ENCODE data around the gene ALKBH8.

The ALKBH8 gene, protein sequence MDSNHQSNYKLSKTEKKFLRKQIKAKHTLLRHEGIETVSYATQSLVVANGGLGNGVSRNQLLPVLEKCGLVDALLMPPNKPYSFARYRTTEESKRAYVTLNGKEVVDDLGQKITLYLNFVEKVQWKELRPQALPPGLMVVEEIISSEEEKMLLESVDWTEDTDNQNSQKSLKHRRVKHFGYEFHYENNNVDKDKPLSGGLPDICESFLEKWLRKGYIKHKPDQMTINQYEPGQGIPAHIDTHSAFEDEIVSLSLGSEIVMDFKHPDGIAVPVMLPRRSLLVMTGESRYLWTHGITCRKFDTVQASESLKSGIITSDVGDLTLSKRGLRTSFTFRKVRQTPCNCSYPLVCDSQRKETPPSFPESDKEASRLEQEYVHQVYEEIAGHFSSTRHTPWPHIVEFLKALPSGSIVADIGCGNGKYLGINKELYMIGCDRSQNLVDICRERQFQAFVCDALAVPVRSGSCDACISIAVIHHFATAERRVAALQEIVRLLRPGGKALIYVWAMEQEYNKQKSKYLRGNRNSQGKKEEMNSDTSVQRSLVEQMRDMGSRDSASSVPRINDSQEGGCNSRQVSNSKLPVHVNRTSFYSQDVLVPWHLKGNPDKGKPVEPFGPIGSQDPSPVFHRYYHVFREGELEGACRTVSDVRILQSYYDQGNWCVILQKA

DNA sequence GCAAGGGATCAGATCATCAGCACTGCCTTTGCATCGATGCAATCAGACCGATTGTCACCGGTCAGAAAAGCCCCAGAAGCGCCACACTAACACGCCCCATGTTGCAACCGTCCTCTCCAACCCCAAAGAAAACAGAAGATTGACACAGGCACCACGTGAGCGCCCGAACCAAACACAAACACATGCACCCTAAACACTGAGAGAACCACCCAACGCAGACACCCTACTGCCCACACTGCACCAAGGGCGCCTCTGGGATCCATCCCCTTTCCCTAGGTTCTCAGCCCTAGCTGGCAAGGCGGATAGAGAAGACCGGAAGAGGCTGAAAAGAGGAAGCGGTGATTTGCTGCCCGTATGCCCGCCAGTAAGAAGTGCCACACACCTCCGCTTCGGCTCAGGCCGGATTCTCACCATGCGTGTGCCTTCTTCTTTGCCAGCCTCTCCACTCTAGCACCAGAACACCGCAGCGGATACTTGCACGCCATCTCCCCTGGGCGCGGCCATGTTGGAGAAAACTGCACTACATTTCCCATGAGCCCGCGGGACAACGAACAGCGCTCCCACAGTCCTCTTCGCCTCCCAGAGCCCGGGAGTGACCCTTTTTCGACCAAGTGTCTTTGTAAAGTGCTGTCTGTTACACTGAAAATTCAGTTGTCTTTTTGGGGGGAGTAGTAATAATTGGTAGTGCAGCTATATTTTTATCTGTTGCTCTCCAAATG lies at the start of gene ALKBH8:
Gene ALKBH8 (minus strand): TSS at position 517 of the 719 bp plus-strand sequence. CDS start 4,842 bp downstream, outside the sequence.
- Histone ChIP-seq H3K27me3 (ENCODE audit: low read depth, low read length) (no peaks in the 10 kb centered on the region), H3K79me2 (ENCODE audit: low read length) (peaks cover 17% of the 10 kb centered on the region), H2AFZ (ENCODE audit: low read depth, low read length) (peak within 1 kb of the TSS; percentile 98), H3K27ac (ENCODE audit: low read length) (peak within 1 kb of the TSS; percentile 81), H4K20me1 (ENCODE audit: insufficient read depth, low read length) (no peaks in the 10 kb centered on the region), H3K36me3 (replicated peaks; ENCODE audit: low read depth, low read length) (no peaks in the 10 kb centered on the region), H3K4me3 (ENCODE audit: low read length) (peak within 1 kb of the TSS; percentile 98), H3K4me1 (ENCODE audit: low read length) (peaks cover 43% of the 10 kb centered on the region), H3K9ac (ENCODE audit: low read length) (peak within 1 kb of the TSS; percentile 82), H3K4me2 (ENCODE audit: low read length) (peak within 1 kb of the TSS; percentile 99), H3K9me3 (ENCODE audit: insufficient read depth, low read length) (no peaks in the 10 kb centered on the region)
- TF ChIP-seq EZH2phosphoT487 (IDR thresholded peaks at IDR 0.05; ENCODE audit: low read depth), result no peak
- TF ChIP-seq, protein P1, sequence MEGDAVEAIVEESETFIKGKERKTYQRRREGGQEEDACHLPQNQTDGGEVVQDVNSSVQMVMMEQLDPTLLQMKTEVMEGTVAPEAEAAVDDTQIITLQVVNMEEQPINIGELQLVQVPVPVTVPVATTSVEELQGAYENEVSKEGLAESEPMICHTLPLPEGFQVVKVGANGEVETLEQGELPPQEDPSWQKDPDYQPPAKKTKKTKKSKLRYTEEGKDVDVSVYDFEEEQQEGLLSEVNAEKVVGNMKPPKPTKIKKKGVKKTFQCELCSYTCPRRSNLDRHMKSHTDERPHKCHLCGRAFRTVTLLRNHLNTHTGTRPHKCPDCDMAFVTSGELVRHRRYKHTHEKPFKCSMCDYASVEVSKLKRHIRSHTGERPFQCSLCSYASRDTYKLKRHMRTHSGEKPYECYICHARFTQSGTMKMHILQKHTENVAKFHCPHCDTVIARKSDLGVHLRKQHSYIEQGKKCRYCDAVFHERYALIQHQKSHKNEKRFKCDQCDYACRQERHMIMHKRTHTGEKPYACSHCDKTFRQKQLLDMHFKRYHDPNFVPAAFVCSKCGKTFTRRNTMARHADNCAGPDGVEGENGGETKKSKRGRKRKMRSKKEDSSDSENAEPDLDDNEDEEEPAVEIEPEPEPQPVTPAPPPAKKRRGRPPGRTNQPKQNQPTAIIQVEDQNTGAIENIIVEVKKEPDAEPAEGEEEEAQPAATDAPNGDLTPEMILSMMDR (IDR thresholded peaks at IDR 0.05; ENCODE audit: low read depth, low read length), result no peak

DNA sequence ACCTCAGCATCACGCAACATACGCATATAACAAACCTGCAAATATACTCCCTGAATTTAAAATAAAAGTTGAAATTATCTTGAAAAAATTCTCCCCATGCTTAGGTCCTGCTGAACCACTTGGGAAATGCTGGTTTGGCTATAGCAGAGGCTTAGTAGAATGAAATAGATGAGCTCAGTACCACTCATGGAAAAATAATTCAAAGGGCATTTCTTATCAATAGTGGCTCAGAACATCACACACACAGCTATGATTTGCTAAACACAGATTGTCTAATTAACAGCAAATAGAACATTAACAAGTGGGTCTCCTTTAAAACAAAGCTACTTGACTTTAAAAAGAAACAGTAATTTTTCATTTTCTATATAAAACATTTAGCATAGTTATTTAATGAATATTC lies 46.9 kb upstream of the ALKBH8 start:
- H3K27me3 ChIP-seq (ENCODE audit: low read depth, low read length), result no peaks in the 10 kb centered on the region
- no peak overlapping the region for H3K4me3 ChIP-seq (ENCODE audit: low read length)
- H3K27ac ChIP-seq (ENCODE audit: low read length), result no peak overlapping the region
- TF ChIP-seq EZH2phosphoT487 (IDR thresholded peaks at IDR 0.05; ENCODE audit: low read depth), result no peak
- TF ChIP-seq, protein P1 (IDR thresholded peaks at IDR 0.05; ENCODE audit: low read depth, low read length), result no peak
- H3K9me3 ChIP-seq (ENCODE audit: insufficient read depth, low read length), result no peaks in the 10 kb centered on the region
- H3K4me2 ChIP-seq (ENCODE audit: low read length), result no peak overlapping the region
- H3K36me3 ChIP-seq (replicated peaks; ENCODE audit: low read depth, low read length), result no peaks in the 10 kb centered on the region
- H4K20me1 ChIP-seq (ENCODE audit: insufficient read depth, low read length), result no peaks in the 10 kb centered on the region
- H3K4me1 ChIP-seq (ENCODE audit: low read length), result no peaks in the 10 kb centered on the region
- H3K9ac ChIP-seq (ENCODE audit: low read length), result no peak overlapping the region
- no peaks in the 10 kb centered on the region for H3K79me2 ChIP-seq (ENCODE audit: low read length)
- H2AFZ ChIP-seq (ENCODE audit: low read depth, low read length), result no peak overlapping the region

DNA sequence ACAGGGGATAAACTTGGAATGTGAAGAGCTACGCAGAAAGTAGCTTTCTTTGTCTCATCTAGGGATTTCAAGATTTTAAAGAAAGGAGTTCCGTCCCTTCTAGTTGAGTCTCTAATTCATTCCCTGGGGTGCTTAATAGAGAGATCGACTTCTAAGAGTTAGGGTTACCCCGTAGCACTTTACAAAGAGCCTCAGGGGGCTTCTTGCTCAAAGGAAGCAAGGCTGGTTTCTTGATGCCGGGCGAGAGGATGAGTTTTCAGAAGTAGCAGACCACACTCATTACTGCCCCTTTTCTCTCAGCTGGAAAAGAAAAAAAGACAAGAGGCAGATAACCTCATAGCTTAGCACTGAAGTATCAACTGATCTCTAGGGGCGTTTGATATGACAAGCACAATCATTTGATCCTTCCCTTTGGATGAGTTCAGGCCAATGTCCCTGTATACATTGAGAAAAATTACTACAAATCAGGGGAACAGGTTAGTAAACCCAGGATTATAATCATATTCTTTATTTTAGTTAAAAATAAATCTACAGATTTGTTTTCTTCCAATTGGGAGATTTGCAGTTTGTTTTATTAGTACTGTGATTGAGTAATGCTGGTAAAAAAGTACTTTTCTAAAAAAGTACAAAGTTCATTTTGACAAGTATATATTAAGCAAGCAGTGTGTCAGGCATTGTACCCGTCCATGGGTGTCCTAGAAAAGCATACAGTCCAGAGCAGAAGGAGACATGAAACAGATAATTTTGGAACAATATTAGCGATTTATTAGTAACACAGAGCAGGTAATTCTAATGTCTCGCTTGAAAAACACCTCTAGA lies 44.1 kb upstream of the ALKBH8 start:
- no peak for TF ChIP-seq EZH2phosphoT487 (IDR thresholded peaks at IDR 0.05; ENCODE audit: low read depth)
- TF ChIP-seq, protein P1 (IDR thresholded peaks at IDR 0.05; ENCODE audit: low read depth, low read length), result no peak
- H3K9me3 ChIP-seq (ENCODE audit: insufficient read depth, low read length), result no peaks in the 10 kb centered on the region
- H3K9ac ChIP-seq (ENCODE audit: low read length), result no peak overlapping the region

More for the DNA sequence above, 44.1 kb upstream of the ALKBH8 start:
- Histone ChIP-seq H4K20me1 (ENCODE audit: insufficient read depth, low read length) (no peaks in the 10 kb centered on the region), H3K27ac (ENCODE audit: low read length) (no peak overlapping the region), H3K4me2 (ENCODE audit: low read length) (no peak overlapping the region), H3K4me3 (ENCODE audit: low read length) (no peak overlapping the region), H3K4me1 (ENCODE audit: low read length) (no peaks in the 10 kb centered on the region), H3K79me2 (ENCODE audit: low read length) (no peaks in the 10 kb centered on the region), H2AFZ (ENCODE audit: low read depth, low read length) (no peak overlapping the region), H3K27me3 (ENCODE audit: low read depth, low read length) (no peaks in the 10 kb centered on the region), H3K36me3 (replicated peaks; ENCODE audit: low read depth, low read length) (no peaks in the 10 kb centered on the region)

All from OCI-LY3 (cell line).